GM23338 (cell line): ENCODE measurements around the gene ALDH1A1.

Source experiments
- EZH2phosphoT487 ChIP-seq: fragments of 200-600 bp; sonication (generic); IDR thresholded peaks from one replicate; pipeline ENCODE4 v1.8.1; 2018; ENCODE audit warnings: antibody characterized with exemption; ENCODE audit not compliant: unreplicated experiment
- POLR2AphosphoS5 ChIP-seq: IDR thresholded peaks from 2 replicates; pipeline ENCODE4 v1.6.1; 2016; ENCODE audit warnings: antibody characterized with exemption, low read depth

DNA sequence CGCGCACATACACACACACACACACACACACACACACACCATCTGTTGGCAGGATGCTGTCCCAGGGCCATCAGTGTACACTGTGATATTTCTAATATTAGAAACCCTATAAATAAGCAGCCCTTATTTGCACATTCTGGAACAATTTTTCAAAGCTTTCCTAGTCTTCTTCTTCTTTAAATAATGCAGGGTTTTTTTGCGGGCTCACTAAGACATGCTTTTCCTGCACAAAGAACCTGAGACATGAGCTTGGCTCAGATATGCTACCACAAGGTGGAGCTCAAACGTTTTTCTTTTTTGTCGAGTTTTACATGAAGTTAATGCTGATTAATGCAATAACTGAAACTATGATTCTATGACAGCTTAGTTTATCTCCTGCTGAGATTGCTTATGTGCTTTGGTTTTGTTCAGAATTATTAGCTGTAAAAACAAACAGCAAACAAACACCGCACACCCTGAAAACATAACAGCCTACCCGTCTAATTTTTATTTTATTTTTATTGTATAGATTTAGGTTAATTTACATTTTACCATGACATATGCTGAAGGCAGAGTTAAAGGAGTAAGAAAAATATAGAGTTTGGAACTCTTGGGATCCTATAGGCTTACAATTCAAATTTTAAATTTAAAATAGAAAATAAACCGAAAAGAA lies 95.8 kb downstream of the ALDH1A1 start:
- no peak for TF ChIP-seq POLR2AphosphoS5
- TF ChIP-seq EZH2phosphoT487: no peak
